Measurements from ENCODE around the gene LRCH4.

DNA sequence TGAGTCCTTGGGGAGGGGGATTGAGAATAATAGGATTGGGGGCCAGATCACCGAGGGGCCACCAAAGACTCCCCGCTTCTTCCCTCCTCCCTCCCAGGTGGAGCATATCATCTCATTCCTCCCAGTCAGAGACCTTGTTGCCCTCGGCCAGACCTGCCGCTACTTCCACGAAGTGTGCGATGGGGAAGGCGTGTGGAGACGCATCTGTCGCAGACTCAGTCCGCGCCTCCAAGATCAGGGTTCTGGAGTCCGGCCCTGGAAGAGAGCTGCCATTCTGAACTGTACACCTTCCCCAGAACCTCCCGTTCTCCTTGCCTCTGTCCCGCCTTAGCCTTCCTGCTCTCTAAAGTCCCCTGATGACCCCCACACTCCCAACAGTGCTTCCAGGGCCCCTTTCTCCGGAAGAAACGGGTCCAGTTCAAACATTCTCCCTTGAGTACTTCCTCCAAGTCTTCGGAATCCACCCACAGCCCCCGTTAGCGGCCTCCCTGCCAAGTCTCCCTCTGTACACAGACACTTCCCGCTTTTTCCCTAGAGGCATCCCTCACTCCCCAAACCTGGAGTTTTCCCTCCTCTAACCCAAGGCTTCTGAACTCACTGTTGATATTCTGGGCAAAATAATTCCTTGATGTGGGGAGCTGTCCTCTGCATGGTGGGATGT, 4.3 kb upstream of the LRCH4 start:
- TF ChIP-seq, protein P1, sequence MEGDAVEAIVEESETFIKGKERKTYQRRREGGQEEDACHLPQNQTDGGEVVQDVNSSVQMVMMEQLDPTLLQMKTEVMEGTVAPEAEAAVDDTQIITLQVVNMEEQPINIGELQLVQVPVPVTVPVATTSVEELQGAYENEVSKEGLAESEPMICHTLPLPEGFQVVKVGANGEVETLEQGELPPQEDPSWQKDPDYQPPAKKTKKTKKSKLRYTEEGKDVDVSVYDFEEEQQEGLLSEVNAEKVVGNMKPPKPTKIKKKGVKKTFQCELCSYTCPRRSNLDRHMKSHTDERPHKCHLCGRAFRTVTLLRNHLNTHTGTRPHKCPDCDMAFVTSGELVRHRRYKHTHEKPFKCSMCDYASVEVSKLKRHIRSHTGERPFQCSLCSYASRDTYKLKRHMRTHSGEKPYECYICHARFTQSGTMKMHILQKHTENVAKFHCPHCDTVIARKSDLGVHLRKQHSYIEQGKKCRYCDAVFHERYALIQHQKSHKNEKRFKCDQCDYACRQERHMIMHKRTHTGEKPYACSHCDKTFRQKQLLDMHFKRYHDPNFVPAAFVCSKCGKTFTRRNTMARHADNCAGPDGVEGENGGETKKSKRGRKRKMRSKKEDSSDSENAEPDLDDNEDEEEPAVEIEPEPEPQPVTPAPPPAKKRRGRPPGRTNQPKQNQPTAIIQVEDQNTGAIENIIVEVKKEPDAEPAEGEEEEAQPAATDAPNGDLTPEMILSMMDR (IDR thresholded peaks at IDR 0.05), result no peak
- no peak for TF ChIP-seq POLR2A (IDR thresholded peaks at IDR 0.05)
